ENCODE measurements around the gene UBE2J2. TPM values are rescaled to one million over a fixed set of nuclear protein-coding genes. Genes with fewer than 3 reads are reported as not detected.
"Not testable (repeated sequence)": the region's sequence is repeated elsewhere in the genome, so short reads cannot be mapped to it uniquely, and the experiment has no call there.

UBE2J2 gene
- total RNA-seq, result 10 to 100 TPM; 62.4 to 63.5 TPM

- H3K4me3 Mint-ChIP-seq, result peak within 1 kb of the TSS; percentile 87
- DNase-seq, result peak; percentile 94
- H3K4me1 Mint-ChIP-seq, result peaks cover 39% of the 10 kb centered on the region
- CTCF ChIA-PET, result interaction anchor here (1.4 to 1.5 kb wide), 3 partner anchors 18 to 151 kb away, joined by 4 to 8 read pairs (median 6); no protein-coding TSS in a partner anchor
- H3K9me3 Mint-ChIP-seq, result no peaks in the 10 kb centered on the region
- POLR2A ChIA-PET, result interaction anchor here (0.6 to 1.8 kb wide), 8 partner anchors 9 to 126 kb away, joined by 3 to 16 read pairs (median 4); partner anchors contain the start of genes B3GALT6, SDF4 and TNFRSF4
- H3K27ac Mint-ChIP-seq, result peak within 1 kb of the TSS; percentile 82
- H3K27me3 Mint-ChIP-seq, result no peaks in the 10 kb centered on the region
- H3K36me3 Mint-ChIP-seq (ENCODE audit: low read depth), result peaks cover 28% of the 10 kb centered on the region
Measured at GRCh38 chr1:1273512-1274298, at the start of gene UBE2J2. Gene UBE2J2, minus strand, starts transcription at chr1:1273854. Its CDS starts 5,862 bp downstream, at chr1:1267992.

- Mint-ChIP-seq H3K9me3 (no peaks in the 10 kb centered on the region), H3K27me3 (no peaks in the 10 kb centered on the region), H3K4me1 (peaks cover 40% of the 10 kb centered on the region), H3K36me3 (ENCODE audit: low read depth) (peaks cover 18% of the 10 kb centered on the region), H3K4me3 (peak overlapping the region; percentile 87), H3K27ac (peak overlapping the region; percentile 72)
- no peak for DNase-seq
- ChIA-PET POLR2A (interaction anchor here (1.6 kb wide), 1 partner anchor 10 kb away, joined by 6 read pairs; no protein-coding TSS in a partner anchor), CTCF (no interaction called here)
Measured at GRCh38 chr1:1322952-1323351, 49.3 kb upstream of the UBE2J2 start.

GRCh38 chr1:1322418-1322817 lies 48.8 kb upstream of the UBE2J2 start:
- CTCF ChIA-PET, result no interaction called here
- peaks cover 39% of the 10 kb centered on the region for H3K4me1 Mint-ChIP-seq
- peaks cover 21% of the 10 kb centered on the region for H3K36me3 Mint-ChIP-seq (ENCODE audit: low read depth)
- peak overlapping the region; percentile 87 for H3K4me3 Mint-ChIP-seq
- DNase-seq, result no peak
- H3K27ac Mint-ChIP-seq, result peak overlapping the region; percentile 72
- POLR2A ChIA-PET, result interaction anchor here (1.6 kb wide), 1 partner anchor 9 kb away, joined by 6 read pairs; no protein-coding TSS in a partner anchor
- no peaks in the 10 kb centered on the region for H3K9me3 Mint-ChIP-seq
- no peaks in the 10 kb centered on the region for H3K27me3 Mint-ChIP-seq

GRCh38 chr1:1321477-1321876 lies 47.8 kb upstream of the UBE2J2 start:
- CTCF ChIA-PET, result no interaction called here
- Mint-ChIP-seq H3K4me1 (peaks cover 37% of the 10 kb centered on the region), H3K27me3 (no peaks in the 10 kb centered on the region), H3K4me3 (no peak overlapping the region), H3K36me3 (ENCODE audit: low read depth) (peaks cover 24% of the 10 kb centered on the region), H3K27ac (no peak overlapping the region), H3K9me3 (no peaks in the 10 kb centered on the region)
- DNase-seq, result no peak
- POLR2A ChIA-PET, result no interaction called here

GRCh38 chr1:1320666-1321448 lies 47.2 kb upstream of the UBE2J2 start:
- Mint-ChIP-seq H3K36me3 (ENCODE audit: low read depth) (peaks cover 25% of the 10 kb centered on the region), H3K4me1 (peaks cover 31% of the 10 kb centered on the region), H3K27me3 (no peaks in the 10 kb centered on the region), H3K9me3 (no peaks in the 10 kb centered on the region), H3K27ac (no peak overlapping the region), H3K4me3 (no peak overlapping the region)
- ChIA-PET POLR2A (no interaction called here), CTCF (no interaction called here)
- DNase-seq, result no peak

GRCh38 chr1:1319646-1319941 lies 45.9 kb upstream of the UBE2J2 start:
- Mint-ChIP-seq H3K27ac (no peak overlapping the region), H3K9me3 (no peaks in the 10 kb centered on the region), H3K36me3 (ENCODE audit: low read depth) (peaks cover 34% of the 10 kb centered on the region), H3K4me1 (peaks cover 28% of the 10 kb centered on the region), H3K4me3 (no peak overlapping the region), H3K27me3 (no peaks in the 10 kb centered on the region)
- DNase-seq, result no peak
- ChIA-PET CTCF (no interaction called here), POLR2A (no interaction called here)

- POLR2A ChIA-PET, result no interaction called here
- Mint-ChIP-seq H3K4me3 (no peak overlapping the region), H3K4me1 (peaks cover 26% of the 10 kb centered on the region), H3K36me3 (ENCODE audit: low read depth) (peaks cover 34% of the 10 kb centered on the region), H3K27ac (no peak overlapping the region), H3K27me3 (no peaks in the 10 kb centered on the region), H3K9me3 (no peaks in the 10 kb centered on the region)
- CTCF ChIA-PET, result no interaction called here
- DNase-seq, result no peak
Measured at GRCh38 chr1:1318777-1319645, 45.4 kb upstream of the UBE2J2 start.

- Mint-ChIP-seq H3K4me1 (peaks cover 21% of the 10 kb centered on the region), H3K36me3 (ENCODE audit: low read depth) (peaks cover 33% of the 10 kb centered on the region), H3K9me3 (no peaks in the 10 kb centered on the region), H3K27me3 (no peaks in the 10 kb centered on the region), H3K4me3 (no peak overlapping the region), H3K27ac (no peak overlapping the region)
- ChIA-PET CTCF (no interaction called here), POLR2A (no interaction called here)
- DNase-seq, result no peak
Measured at GRCh38 chr1:1318131-1318652, 44.5 kb upstream of the UBE2J2 start.

- H3K9me3 Mint-ChIP-seq, result no peaks in the 10 kb centered on the region
- no peaks in the 10 kb centered on the region for H3K27me3 Mint-ChIP-seq
- ChIA-PET POLR2A (no interaction called here), CTCF (no interaction called here)
- no peak overlapping the region for H3K4me3 Mint-ChIP-seq
- peaks cover 17% of the 10 kb centered on the region for H3K4me1 Mint-ChIP-seq
- peaks cover 38% of the 10 kb centered on the region for H3K36me3 Mint-ChIP-seq (ENCODE audit: low read depth)
- DNase-seq, result no peak
- no peak overlapping the region for H3K27ac Mint-ChIP-seq
Measured at GRCh38 chr1:1317420-1317819, 43.8 kb upstream of the UBE2J2 start.

GRCh38 chr1:1316199-1316598 lies 42.5 kb upstream of the UBE2J2 start:
- H3K4me3 Mint-ChIP-seq, H3K27ac Mint-ChIP-seq, H3K4me1 Mint-ChIP-seq, DNase-seq, H3K9me3 Mint-ChIP-seq, H3K27me3 Mint-ChIP-seq, CTCF ChIA-PET: not testable (repeated sequence)
- peaks cover 35% of the 10 kb centered on the region for H3K36me3 Mint-ChIP-seq (ENCODE audit: low read depth)
- POLR2A ChIA-PET, result interaction anchor here (1.0 to 1.4 kb wide), 2 partner anchors 55 to 83 kb away, joined by 3 read pairs; partner anchors contain the start of gene CCNL2

- Mint-ChIP-seq H3K4me1 (peaks cover 9% of the 10 kb centered on the region), H3K4me3 (no peak overlapping the region), H3K36me3 (ENCODE audit: low read depth) (peaks cover 37% of the 10 kb centered on the region), H3K27ac (no peak overlapping the region), H3K27me3 (no peaks in the 10 kb centered on the region), H3K9me3 (no peaks in the 10 kb centered on the region)
- CTCF ChIA-PET, result no interaction called here
- POLR2A ChIA-PET, result interaction anchor here (1.0 to 1.4 kb wide), 2 partner anchors 56 to 84 kb away, joined by 3 read pairs; partner anchors contain the start of gene CCNL2
- DNase-seq, result no peak
Measured at GRCh38 chr1:1315435-1315954, 41.8 kb upstream of the UBE2J2 start.

GRCh38 chr1:1314678-1315335 lies 41.2 kb upstream of the UBE2J2 start:
- Mint-ChIP-seq H3K27ac (no peak overlapping the region), H3K36me3 (ENCODE audit: low read depth) (peaks cover 34% of the 10 kb centered on the region), H3K4me3 (no peak overlapping the region), H3K4me1 (peaks cover 4% of the 10 kb centered on the region), H3K27me3 (no peaks in the 10 kb centered on the region), H3K9me3 (no peaks in the 10 kb centered on the region)
- CTCF ChIA-PET, result no interaction called here
- POLR2A ChIA-PET, result interaction anchor here (1.4 kb wide), 1 partner anchor 56 kb away, joined by 3 read pairs; no protein-coding TSS in a partner anchor
- no peak for DNase-seq

Measured in activated CD4-positive, alpha-beta memory T cell treated with anti-CD3 and anti-CD28 coated beads, Interleukin-2, amount 10 ng/mL, durations not matched to agents 7 days and 5 days (primary cell).